Measurements from ENCODE around the gene ADPRH.
"Not testable (repeated sequence)": the region's sequence is repeated elsewhere in the genome, so short reads cannot be mapped to it uniquely, and the experiment has no call there.

Gene ADPRH

GRCh38 chr3:119579366-119580066 is at the start of gene ADPRH:
ADPRH (plus strand) TSS chr3:119579492; CDS start chr3:119582170, 2,678 bp downstream.
- peak; percentile 66 for DNase-seq (ENCODE audit: low read depth)

GRCh38 chr3:119529883-119530282 is 49.4 kb upstream of the ADPRH start:
- peak; percentile 69 for DNase-seq (ENCODE audit: low read depth)

- DNase-seq (ENCODE audit: low read depth): no peak
Measured at GRCh38 chr3:119530456-119530855, 48.8 kb upstream of the ADPRH start.

GRCh38 chr3:119531151-119531550 is 48.1 kb upstream of the ADPRH start:
- no peak for DNase-seq (ENCODE audit: low read depth)

- DNase-seq (ENCODE audit: low read depth): peak; percentile 22
Measured at GRCh38 chr3:119534296-119534695, 45.0 kb upstream of the ADPRH start.

GRCh38 chr3:119536757-119537156 is 42.5 kb upstream of the ADPRH start:
- DNase-seq (ENCODE audit: low read depth): no peak

- DNase-seq (ENCODE audit: low read depth): no peak
Measured at GRCh38 chr3:119538772-119539171, 40.5 kb upstream of the ADPRH start.

- DNase-seq (ENCODE audit: low read depth): no peak
Measured at GRCh38 chr3:119541547-119541946, 37.7 kb upstream of the ADPRH start.

- no peak for DNase-seq (ENCODE audit: low read depth)
Measured at GRCh38 chr3:119542168-119542767, 37.0 kb upstream of the ADPRH start.

- DNase-seq (ENCODE audit: low read depth): no peak
Measured at GRCh38 chr3:119543147-119543546, 36.1 kb upstream of the ADPRH start.

GRCh38 chr3:119547227-119547626 is 32.1 kb upstream of the ADPRH start:
- no peak for DNase-seq (ENCODE audit: low read depth)

- no peak for DNase-seq (ENCODE audit: low read depth)
Measured at GRCh38 chr3:119548341-119548740, 31.0 kb upstream of the ADPRH start.

- DNase-seq (ENCODE audit: low read depth): no peak
Measured at GRCh38 chr3:119550192-119550910, 28.9 kb upstream of the ADPRH start.

- no peak for DNase-seq (ENCODE audit: low read depth)
Measured at GRCh38 chr3:119551598-119551997, 27.7 kb upstream of the ADPRH start.

GRCh38 chr3:119552928-119553327 is 26.4 kb upstream of the ADPRH start:
- not testable (repeated sequence) for DNase-seq (ENCODE audit: low read depth)

GRCh38 chr3:119553823-119554415 is 25.4 kb upstream of the ADPRH start:
- DNase-seq (ENCODE audit: low read depth): no peak

GRCh38 chr3:119555309-119555735 is 24.0 kb upstream of the ADPRH start:
- no peak for DNase-seq (ENCODE audit: low read depth)

GRCh38 chr3:119555929-119556328 is 23.4 kb upstream of the ADPRH start:
- DNase-seq (ENCODE audit: low read depth): no peak

GRCh38 chr3:119557192-119557876 is 22.0 kb upstream of the ADPRH start:
- DNase-seq (ENCODE audit: low read depth): no peak

GRCh38 chr3:119557877-119558269 is 21.4 kb upstream of the ADPRH start:
- no peak for DNase-seq (ENCODE audit: low read depth)

- no peak for DNase-seq (ENCODE audit: low read depth)
Measured at GRCh38 chr3:119558626-119559317, 20.5 kb upstream of the ADPRH start.

Data from amniotic epithelial cell (primary cell).